HG02623 (cell line): ENCODE measurements around the gene PDXP.
"Not testable (repeated sequence)": the region's sequence is repeated elsewhere in the genome, so short reads cannot be mapped to it uniquely, and the experiment has no call there.

Experiments used
- ATAC-seq: cut with Tn5 transposase; IDR thresholded peaks from one replicate; pipeline ENCODE4 v1.9.1; 2021; ENCODE audit warnings: moderate library complexity; ENCODE audit not compliant: unreplicated experiment

The PDXP gene

DNA sequence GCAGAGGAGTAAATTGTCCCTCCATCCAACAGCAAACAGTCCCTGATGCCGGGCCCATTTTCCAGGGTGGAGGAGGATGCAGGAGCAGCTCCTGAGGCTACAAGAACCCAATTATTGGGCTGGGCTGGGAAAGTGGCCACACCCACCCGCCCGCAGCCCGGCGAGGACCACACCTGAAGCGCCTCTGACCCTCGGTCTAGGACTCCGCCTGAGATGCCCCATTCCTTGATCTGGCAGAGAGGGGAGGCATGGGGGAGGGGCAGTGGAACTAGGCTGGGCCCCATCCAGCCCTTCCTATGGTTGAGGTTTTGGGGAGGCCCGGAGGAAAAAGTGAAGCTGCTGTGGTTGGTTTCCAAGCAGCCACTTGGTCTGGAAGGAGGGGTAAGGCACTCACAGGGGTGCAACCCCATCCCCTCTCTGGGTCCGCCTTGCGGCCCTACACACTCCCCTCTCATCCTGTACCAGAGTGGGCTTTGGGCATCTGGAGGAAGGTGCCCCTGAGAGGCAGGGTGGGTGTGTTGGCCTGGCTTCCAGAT, 14.5 kb downstream of the PDXP start:
- ATAC-seq, result no peak

- no peak for ATAC-seq
These were observed 15.7 kb downstream of the PDXP start for GRCh38 chr22:37674248-37674647.

- no peak for ATAC-seq
These were observed 16.7 kb downstream of the PDXP start, which contains the start of gene LGALS1 for GRCh38 chr22:37674951-37675929. LGALS1 (plus strand) TSS chr22:37675636; CDS start chr22:37675703, 67 bp downstream.

DNA sequence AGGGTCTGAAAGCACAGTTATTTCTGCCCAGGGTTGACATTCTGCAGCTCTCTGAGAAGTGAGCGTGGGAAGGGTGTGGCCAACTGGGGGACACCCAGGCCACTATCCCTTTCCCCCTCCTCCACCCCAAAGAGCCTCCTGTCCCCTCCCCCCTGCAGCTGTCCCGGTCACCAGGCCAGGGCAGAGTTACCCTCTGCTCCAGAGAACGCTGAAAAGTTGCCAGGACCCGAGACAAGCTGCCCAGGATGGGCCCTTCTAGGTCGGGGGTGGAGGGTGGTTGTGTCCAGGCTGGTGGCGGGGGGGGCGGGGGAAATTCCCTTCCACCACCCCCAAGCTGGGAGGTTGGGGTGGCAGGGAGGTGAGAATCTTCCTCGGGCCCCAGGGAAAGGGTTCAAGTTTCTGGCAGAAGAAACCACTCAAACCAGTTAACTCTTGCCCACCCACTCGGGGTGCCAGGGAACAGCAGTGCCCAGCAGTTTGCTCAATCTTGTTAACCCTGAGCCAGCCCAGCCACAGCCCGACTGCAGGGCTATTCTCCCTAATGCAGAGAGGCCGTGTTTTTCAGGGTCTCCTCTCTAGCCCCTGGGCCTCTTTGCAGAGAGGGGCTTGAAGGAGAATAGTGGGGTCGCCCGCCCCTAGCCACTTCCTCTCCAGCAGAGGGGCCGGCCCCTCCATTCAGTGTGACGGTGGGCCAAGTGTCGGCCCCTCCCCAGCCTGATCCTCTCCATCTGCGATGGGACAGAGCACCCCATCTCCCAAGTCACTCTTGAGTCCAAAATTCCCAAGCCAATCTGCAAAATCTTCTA, 17.6 kb downstream of the PDXP start:
- ATAC-seq, result no peak

DNA sequence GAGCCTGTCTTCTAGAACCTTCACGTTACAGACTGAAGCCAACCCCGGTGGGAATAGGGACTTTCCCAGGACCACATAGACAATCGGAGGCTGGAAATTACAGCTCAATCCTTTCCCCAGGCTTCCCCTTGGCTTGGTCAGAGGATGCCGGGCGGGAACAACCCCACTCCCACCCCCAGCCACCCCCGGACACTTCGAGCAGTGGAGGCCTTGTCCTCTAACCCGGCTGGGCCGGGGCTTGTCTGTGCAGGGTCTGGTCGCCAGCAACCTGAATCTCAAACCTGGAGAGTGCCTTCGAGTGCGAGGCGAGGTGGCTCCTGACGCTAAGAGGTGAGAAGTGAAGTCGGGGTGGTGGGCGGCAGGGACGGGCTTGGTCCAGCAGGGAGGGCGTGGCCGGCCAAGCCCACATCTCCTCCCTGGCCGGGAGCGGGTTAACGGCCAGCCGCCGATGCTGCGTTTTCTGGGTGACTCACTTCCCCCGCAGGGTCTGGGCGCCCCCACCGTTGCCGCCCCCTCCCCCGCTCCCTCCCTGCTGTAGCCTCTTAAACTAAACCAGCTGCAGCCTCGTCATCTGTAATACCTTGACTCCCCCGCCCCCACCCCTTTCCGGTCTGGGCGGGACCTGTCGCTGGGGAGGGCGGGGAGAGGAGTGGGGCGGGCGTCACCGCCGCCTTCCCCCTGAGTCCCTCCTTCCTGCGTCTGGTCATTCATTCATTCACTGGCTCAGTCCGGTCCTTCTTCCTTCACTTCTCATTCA, 18.4 kb downstream of the PDXP start:
- peak; percentile 71 for ATAC-seq

DNA sequence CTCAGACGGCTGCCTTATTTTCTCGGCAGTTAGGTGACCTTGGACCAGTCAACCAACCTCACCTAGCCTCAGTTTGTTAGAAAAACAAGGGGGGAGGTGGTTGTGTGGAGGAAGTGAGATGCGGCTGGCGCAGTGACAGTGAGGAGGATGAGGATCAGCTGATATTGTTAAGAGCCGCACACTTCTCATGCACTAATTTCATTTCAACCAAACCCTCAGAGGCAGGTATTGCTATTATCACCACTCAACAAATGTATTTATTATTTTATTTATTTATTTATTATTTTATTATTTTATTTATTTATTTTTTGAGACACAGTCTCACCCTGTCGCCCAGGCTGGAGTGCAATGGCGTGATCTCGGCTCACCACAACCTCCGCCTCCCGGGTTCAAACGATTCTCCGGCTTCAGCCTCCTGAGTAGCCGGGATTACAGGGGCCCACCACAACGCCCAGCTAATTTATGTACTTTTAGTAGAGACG, 19.0 kb downstream of the PDXP start:
- peak; percentile 2 for ATAC-seq

DNA sequence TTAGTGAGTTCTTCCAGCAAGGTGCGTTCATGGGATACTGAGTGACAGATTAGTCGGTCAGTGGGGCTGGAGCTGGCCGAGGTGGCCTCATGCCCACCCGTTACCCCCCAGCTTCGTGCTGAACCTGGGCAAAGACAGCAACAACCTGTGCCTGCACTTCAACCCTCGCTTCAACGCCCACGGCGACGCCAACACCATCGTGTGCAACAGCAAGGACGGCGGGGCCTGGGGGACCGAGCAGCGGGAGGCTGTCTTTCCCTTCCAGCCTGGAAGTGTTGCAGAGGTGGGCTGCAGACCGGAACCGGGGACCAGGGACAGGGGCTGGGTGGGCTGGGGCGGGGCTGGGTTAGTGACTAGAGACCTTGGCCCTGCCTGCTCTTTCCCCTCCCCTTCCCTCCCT, 19.8 kb downstream of the PDXP start:
- ATAC-seq, result no peak

- no peak for ATAC-seq
These were observed 21.1 kb downstream of the PDXP start for GRCh38 chr22:37679670-37680069.

- ATAC-seq, result no peak
These were observed 21.8 kb downstream of the PDXP start for GRCh38 chr22:37680191-37680851.

- no peak for ATAC-seq
These were observed 22.5 kb downstream of the PDXP start for GRCh38 chr22:37681001-37681424.

GRCh38 chr22:37681556-37682049, 23.1 kb downstream of the PDXP start:
- no peak for ATAC-seq

- ATAC-seq, result no peak
These were observed 26.5 kb downstream of the PDXP start for GRCh38 chr22:37684803-37685615.

- ATAC-seq, result peak; percentile 85
These were observed 27.8 kb downstream of the PDXP start, which contains the start of gene NOL12 for GRCh38 chr22:37686002-37686982. NOL12 (plus strand) TSS chr22:37686343; CDS start chr22:37686393, 50 bp downstream.

DNA sequence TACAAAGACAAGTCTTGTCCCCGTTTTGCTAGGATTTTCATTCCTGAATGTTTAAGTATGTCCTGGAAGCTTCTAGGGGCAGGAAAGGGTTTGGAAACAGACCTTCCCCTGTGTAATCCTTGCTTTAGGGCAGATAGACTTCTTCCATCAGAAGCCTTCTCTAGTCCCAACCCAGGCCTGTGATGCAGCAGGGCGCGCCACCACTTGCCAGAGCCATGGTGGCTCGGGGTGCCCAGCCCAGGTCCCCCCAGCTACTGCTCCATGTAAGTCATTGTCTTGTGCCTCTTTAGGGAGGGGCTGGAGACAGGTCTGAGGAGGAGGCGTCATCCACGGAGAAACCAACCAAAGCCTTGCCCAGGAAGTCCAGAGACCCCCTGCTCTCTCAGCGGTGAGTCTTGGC, 31.9 kb downstream of the PDXP start:
- no peak for ATAC-seq

DNA sequence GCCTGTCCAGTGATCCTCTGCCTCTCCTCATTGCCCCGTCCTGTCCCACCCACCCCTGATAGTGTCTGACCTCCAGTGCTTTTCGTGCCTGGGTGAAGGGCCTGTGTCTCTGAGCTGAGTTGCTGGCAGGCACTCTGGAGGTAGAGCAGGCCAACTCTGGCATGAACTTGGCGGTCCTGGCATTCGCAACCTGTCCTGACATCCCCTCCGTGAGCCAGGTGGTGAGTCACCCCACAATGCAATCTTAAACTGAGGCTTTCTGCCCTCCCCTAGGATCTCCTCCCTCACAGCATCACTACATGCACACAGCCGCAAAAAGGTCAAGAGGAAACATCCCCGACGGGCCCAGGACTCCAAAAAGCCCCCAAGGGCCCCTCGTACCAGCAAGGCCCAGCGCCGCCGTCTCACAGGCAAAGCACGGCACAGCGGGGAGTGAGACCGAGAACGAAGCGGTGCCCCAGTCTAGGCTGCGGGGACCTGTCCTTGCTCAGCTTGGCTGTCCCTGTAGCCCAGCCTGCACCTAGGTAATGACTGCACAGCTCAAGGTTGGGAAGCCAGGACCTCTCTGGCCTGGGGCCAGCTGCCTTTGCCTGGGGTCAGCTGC, 32.5 kb downstream of the PDXP start:
- ATAC-seq, result no peak

GRCh38 chr22:37692627-37693285, 34.2 kb downstream of the PDXP start:
- no peak for ATAC-seq

DNA sequence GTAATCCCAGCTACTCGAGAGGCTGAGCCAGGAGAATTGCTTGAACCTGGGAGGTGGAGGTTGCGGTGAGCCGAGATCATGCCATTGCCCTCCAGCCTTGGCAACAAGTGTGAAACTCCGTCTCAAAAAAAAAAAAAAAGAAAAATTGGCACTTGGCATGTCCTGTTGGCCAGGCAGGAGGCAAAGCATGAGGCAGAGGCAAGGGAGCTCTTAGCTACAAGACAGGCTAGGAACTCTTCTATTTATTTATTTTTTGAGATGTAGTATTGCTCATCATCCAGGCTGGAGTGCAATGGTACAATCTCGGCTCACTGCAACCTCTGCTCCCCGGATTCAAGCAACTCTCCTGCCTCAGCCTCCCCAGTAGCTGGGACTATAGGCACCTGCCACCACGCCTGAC, 35.6 kb downstream of the PDXP start:
- not testable (repeated sequence) for ATAC-seq
